GM21390 (cell line): ENCODE data around the gene SYNPO2.
"Not testable (repeated sequence)": the region's sequence is repeated elsewhere in the genome, so short reads cannot be mapped to it uniquely, and the experiment has no call there.

Source experiments
- ATAC-seq: cut with Tn5 transposase; IDR thresholded peaks from one replicate; pipeline ENCODE4 v1.9.1; 2021; ENCODE audit not compliant: unreplicated experiment

The SYNPO2 gene

GRCh38 chr4:118877797-118878196 is 10.9 kb upstream of the SYNPO2 start:
- ATAC-seq = no peak

- not testable (repeated sequence) for ATAC-seq
Measured at GRCh38 chr4:118878507-118878906, 10.1 kb upstream of the SYNPO2 start.

- no peak for ATAC-seq
Measured at GRCh38 chr4:118879409-118879808, 9.2 kb upstream of the SYNPO2 start.

- ATAC-seq = no peak
Measured at GRCh38 chr4:118881512-118882146, 7.0 kb upstream of the SYNPO2 start.

GRCh38 chr4:118883861-118884260 is 4.8 kb upstream of the SYNPO2 start:
- no peak for ATAC-seq

- no peak for ATAC-seq
Measured at GRCh38 chr4:118884716-118885115, 3.9 kb upstream of the SYNPO2 start.

GRCh38 chr4:118889312-118889691 is 648 bp downstream of the SYNPO2 start:
- ATAC-seq = no peak

- no peak for ATAC-seq
Measured at GRCh38 chr4:118894034-118894433, 5.4 kb downstream of the SYNPO2 start.

- ATAC-seq = no peak
Measured at GRCh38 chr4:118898221-118898620, 9.6 kb downstream of the SYNPO2 start.

- no peak for ATAC-seq
Measured at GRCh38 chr4:118898684-118899138, 10.1 kb downstream of the SYNPO2 start.

GRCh38 chr4:118904418-118904817 is 15.8 kb downstream of the SYNPO2 start:
- no peak for ATAC-seq

- no peak for ATAC-seq
Measured at GRCh38 chr4:118904935-118905334, 16.3 kb downstream of the SYNPO2 start.

GRCh38 chr4:118905566-118905965 is 16.9 kb downstream of the SYNPO2 start:
- ATAC-seq = no peak

- no peak for ATAC-seq
Measured at GRCh38 chr4:118909173-118909956, 20.7 kb downstream of the SYNPO2 start.

- ATAC-seq = no peak
Measured at GRCh38 chr4:118910221-118910620, 21.6 kb downstream of the SYNPO2 start.

- ATAC-seq = no peak
Measured at GRCh38 chr4:118911238-118911703, 22.6 kb downstream of the SYNPO2 start.

GRCh38 chr4:118915468-118915867 is 26.8 kb downstream of the SYNPO2 start:
- ATAC-seq = no peak

GRCh38 chr4:118916691-118917289 is 28.1 kb downstream of the SYNPO2 start:
- no peak for ATAC-seq

- no peak for ATAC-seq
Measured at GRCh38 chr4:118917582-118917981, 28.9 kb downstream of the SYNPO2 start.

GRCh38 chr4:118918388-118918787 is 29.7 kb downstream of the SYNPO2 start:
- no peak for ATAC-seq

- ATAC-seq = no peak
Measured at GRCh38 chr4:118920247-118920646, 31.6 kb downstream of the SYNPO2 start.

- no peak for ATAC-seq
Measured at GRCh38 chr4:118921786-118922185, 33.1 kb downstream of the SYNPO2 start.
